ENCODE data around the gene TARP.

TARP gene

DNA sequence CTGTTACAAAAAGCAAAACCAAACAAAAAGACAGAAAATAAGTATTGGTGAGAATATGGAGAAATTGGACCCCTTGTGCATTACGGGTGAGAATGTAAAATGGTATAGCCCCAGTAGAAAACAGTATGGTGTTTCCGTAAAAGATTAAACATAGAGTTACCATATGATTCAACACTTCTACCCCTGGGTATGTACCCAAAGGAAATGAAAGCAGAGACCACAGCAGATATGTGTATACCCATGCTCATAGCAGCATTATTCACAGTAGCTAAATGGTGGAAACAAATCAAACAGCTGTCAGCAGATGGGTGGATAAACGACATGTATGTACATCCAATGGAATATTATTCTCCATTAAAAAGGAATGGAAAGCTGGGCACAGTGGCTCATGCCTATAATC lies 53.0 kb downstream of the TARP start:
- H3K4me1 ChIP-seq (ENCODE audit: control insufficient read depth in 2 of 2, insufficient read depth in 1 of 2, low read depth in 1 of 2, low read length in 2 of 2) = no peaks in the 10 kb centered on the region
- no peak overlapping the region for H3K27ac ChIP-seq (replicated peaks; ENCODE audit: low read length)
- H3K79me1 ChIP-seq (ENCODE audit: low read depth, low read length) = no peaks in the 10 kb centered on the region
- no CpG with 5 or more reads among the region's 3 CpGs for WGBS, 2 donors (ENCODE audit: extremely low coverage in 2 of 2, insufficient read length in 2 of 2, insufficient replicate concordance in 1 of 2)
- no peak overlapping the region for H3K14ac ChIP-seq (ENCODE audit: low read length)
- no peaks in the 10 kb centered on the region for H3K9me3 ChIP-seq (replicated peaks in 1 of 2; ENCODE audit: control insufficient read depth in 2 of 2, insufficient read depth in 1 of 2, low read depth in 1 of 2, low read length in 2 of 2)
- no peak overlapping the region for H2BK5ac ChIP-seq (ENCODE audit: low read length)
- H3K27me3 ChIP-seq (ENCODE audit: control insufficient read depth in 3 of 3, insufficient read depth in 3 of 3, low read depth in 1 of 3, low read length in 3 of 3) = no peaks in the 10 kb centered on the region
- no peak overlapping the region for H4K8ac ChIP-seq (ENCODE audit: low read depth, low read length)
- no peak overlapping the region for H3K18ac ChIP-seq (ENCODE audit: low read length)
- H4K91ac ChIP-seq (ENCODE audit: low read depth, low read length, poor library complexity) = no peak overlapping the region
- no peak overlapping the region for H3K4me2 ChIP-seq (ENCODE audit: insufficient read depth, low read length, poor library complexity, severe bottlenecking)
- H2BK12ac ChIP-seq (ENCODE audit: low read length) = no peak overlapping the region
- no peak overlapping the region for H3K4me3 ChIP-seq (ENCODE audit: low read length in 2 of 2)
- H3K36me3 ChIP-seq (replicated peaks in 1 of 2; ENCODE audit: control insufficient read depth in 2 of 2, insufficient read depth in 2 of 2, low read length in 2 of 2) = peaks cover 25 to 100% of the 10 kb centered on the region in 2 donors
- no peak overlapping the region for H2BK120ac ChIP-seq (ENCODE audit: low read depth, low read length)
- no peak overlapping the region for H3K9ac ChIP-seq (ENCODE audit: low read depth, low read length, poor library complexity)
- no peak overlapping the region for H2AK5ac ChIP-seq (ENCODE audit: low read depth, low read length)
- no peak overlapping the region for H3K23ac ChIP-seq (ENCODE audit: low read depth, low read length, poor library complexity)
- H3K4ac ChIP-seq (ENCODE audit: low read length) = no peak overlapping the region
- no peak overlapping the region for H2BK15ac ChIP-seq (ENCODE audit: low read length)
- no peak overlapping the region for H2AFZ ChIP-seq (ENCODE audit: low read length)
- DNase-seq (ENCODE audit: low spot score) = no peak

DNA sequence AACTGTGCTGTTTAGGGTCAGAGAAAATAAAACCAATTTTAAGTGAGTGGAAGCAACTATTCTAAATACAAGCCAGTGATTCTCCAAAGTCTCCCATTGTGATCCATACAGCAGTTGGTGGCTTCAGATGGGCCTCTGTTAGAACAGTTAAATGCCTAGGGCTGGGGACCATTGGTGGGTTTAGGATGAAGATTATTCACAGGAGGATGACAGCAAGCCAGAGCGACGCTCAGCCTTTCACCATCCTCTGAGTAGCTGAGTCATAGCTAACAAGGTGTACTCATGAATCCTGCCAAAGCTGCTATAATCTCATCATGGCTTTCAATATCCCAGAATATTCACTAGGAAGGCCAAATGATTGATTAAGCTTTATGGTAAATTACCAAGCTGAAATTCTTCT lies 55.8 kb downstream of the TARP start:
- no peak for DNase-seq (ENCODE audit: low spot score)
- Histone ChIP-seq H3K4me1 (ENCODE audit: control insufficient read depth in 2 of 2, insufficient read depth in 1 of 2, low read depth in 1 of 2, low read length in 2 of 2) (no peaks in the 10 kb centered on the region), H3K27ac (replicated peaks; ENCODE audit: low read length) (no peak overlapping the region), H3K14ac (ENCODE audit: low read length) (no peak overlapping the region), H2BK120ac (ENCODE audit: low read depth, low read length) (no peak overlapping the region), H3K9me3 (replicated peaks in 1 of 2; ENCODE audit: control insufficient read depth in 2 of 2, insufficient read depth in 1 of 2, low read depth in 1 of 2, low read length in 2 of 2) (no peaks in the 10 kb centered on the region), H3K27me3 (ENCODE audit: control insufficient read depth in 3 of 3, insufficient read depth in 3 of 3, low read depth in 1 of 3, low read length in 3 of 3) (no peaks in the 10 kb centered on the region), H4K91ac (ENCODE audit: low read depth, low read length, poor library complexity) (no peak overlapping the region), H3K4me3 (ENCODE audit: low read length in 2 of 2) (no peak overlapping the region), H3K4ac (ENCODE audit: low read length) (no peak overlapping the region), H2BK15ac (ENCODE audit: low read length) (no peak overlapping the region), H3K9ac (ENCODE audit: low read depth, low read length, poor library complexity) (no peak overlapping the region), H3K79me1 (ENCODE audit: low read depth, low read length) (no peaks in the 10 kb centered on the region), H2AK5ac (ENCODE audit: low read depth, low read length) (no peak overlapping the region), H4K8ac (ENCODE audit: low read depth, low read length) (no peak overlapping the region), H3K4me2 (ENCODE audit: insufficient read depth, low read length, poor library complexity, severe bottlenecking) (no peak overlapping the region), H3K36me3 (replicated peaks in 1 of 2; ENCODE audit: control insufficient read depth in 2 of 2, insufficient read depth in 2 of 2, low read length in 2 of 2) (peaks cover 23 to 100% of the 10 kb centered on the region in 2 donors), H2BK12ac (ENCODE audit: low read length) (no peak overlapping the region), H2AFZ (ENCODE audit: low read length) (no peak overlapping the region), H2BK5ac (ENCODE audit: low read length) (no peak overlapping the region), H3K23ac (ENCODE audit: low read depth, low read length, poor library complexity) (no peak overlapping the region), H3K18ac (ENCODE audit: low read length) (no peak overlapping the region)
- WGBS, 2 donors (ENCODE audit: extremely low coverage in 2 of 2, insufficient read length in 2 of 2, insufficient replicate concordance in 1 of 2) = no CpG with 5 or more reads among the region's 2 CpGs

DNA sequence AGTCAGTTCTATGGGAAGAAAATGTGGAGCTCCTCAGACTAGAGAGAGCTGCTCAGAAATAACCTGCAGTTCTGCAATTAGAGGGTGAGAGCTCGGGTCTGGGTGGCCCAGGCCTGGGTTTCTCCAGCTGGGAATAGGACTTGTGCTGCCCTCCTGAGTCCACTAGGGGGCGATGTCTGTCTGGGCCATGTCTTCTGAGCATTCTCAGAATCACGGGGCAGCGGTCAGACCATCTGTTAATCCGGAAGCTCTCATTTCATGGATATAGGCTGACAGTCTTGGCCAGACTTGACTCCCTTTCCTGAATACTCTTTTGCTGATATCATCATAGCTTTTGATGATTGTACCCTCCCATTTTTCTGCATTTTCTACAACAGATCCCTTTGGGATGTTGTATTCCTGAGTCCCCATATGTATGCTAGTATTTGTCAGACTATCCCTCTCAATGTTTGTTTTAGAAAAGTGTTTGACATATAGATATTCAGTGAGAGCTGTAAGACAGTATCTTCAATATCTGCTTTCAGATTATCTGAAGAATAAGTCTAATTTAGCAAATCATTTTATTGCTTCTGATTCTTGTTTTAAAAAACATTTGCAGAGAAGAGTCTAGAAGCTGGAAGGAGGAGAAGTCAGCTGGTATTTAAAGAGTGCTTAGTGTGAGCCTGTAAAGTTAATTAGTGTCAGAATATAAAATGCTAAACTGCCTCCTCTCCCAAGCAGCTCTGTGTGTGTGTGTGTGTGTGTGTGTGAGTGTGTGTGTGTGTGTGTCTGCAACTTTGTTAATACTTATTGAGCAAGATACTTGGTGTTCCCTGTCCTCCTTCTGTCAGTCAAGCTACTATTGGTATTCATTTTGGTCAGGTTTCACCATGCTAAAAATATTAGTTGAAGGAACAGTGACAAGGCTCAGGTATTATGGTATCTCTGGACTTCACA lies 57.4 kb downstream of the TARP start:
- H2BK5ac ChIP-seq (ENCODE audit: low read length) = no peak overlapping the region
- H2AFZ ChIP-seq (ENCODE audit: low read length) = no peak overlapping the region
- H3K79me1 ChIP-seq (ENCODE audit: low read depth, low read length) = no peaks in the 10 kb centered on the region
- no peak overlapping the region for H2AK5ac ChIP-seq (ENCODE audit: low read depth, low read length)
- no peak overlapping the region for H3K4me2 ChIP-seq (ENCODE audit: insufficient read depth, low read length, poor library complexity, severe bottlenecking)
- H2BK15ac ChIP-seq (ENCODE audit: low read length) = no peak overlapping the region
- no peak overlapping the region for H3K27ac ChIP-seq (replicated peaks; ENCODE audit: low read length)
- H3K9ac ChIP-seq (ENCODE audit: low read depth, low read length, poor library complexity) = no peak overlapping the region
- no peaks in the 10 kb centered on the region for H3K9me3 ChIP-seq (replicated peaks in 1 of 2; ENCODE audit: control insufficient read depth in 2 of 2, insufficient read depth in 1 of 2, low read depth in 1 of 2, low read length in 2 of 2)
- H3K18ac ChIP-seq (ENCODE audit: low read length) = no peak overlapping the region
- no peak overlapping the region for H2BK12ac ChIP-seq (ENCODE audit: low read length)
- peak; percentile 71 for DNase-seq (ENCODE audit: low spot score)
- peaks cover 25 to 96% of the 10 kb centered on the region in 2 donors for H3K36me3 ChIP-seq (replicated peaks in 1 of 2; ENCODE audit: control insufficient read depth in 2 of 2, insufficient read depth in 2 of 2, low read length in 2 of 2)
- WGBS, 2 donors (ENCODE audit: extremely low coverage in 2 of 2, insufficient read length in 2 of 2, insufficient replicate concordance in 1 of 2) = no CpG with 5 or more reads among the region's 5 CpGs
- H3K27me3 ChIP-seq (ENCODE audit: control insufficient read depth in 3 of 3, insufficient read depth in 3 of 3, low read depth in 1 of 3, low read length in 3 of 3) = no peaks in the 10 kb centered on the region
- H3K14ac ChIP-seq (ENCODE audit: low read length) = no peak overlapping the region
- no peak overlapping the region for H3K4me3 ChIP-seq (ENCODE audit: low read length in 2 of 2)
- no peak overlapping the region for H3K23ac ChIP-seq (ENCODE audit: low read depth, low read length, poor library complexity)
- no peak overlapping the region for H4K91ac ChIP-seq (ENCODE audit: low read depth, low read length, poor library complexity)
- H4K8ac ChIP-seq (ENCODE audit: low read depth, low read length) = no peak overlapping the region
- H2BK120ac ChIP-seq (ENCODE audit: low read depth, low read length) = no peak overlapping the region
- H3K4ac ChIP-seq (ENCODE audit: low read length) = no peak overlapping the region
- H3K4me1 ChIP-seq (ENCODE audit: control insufficient read depth in 2 of 2, insufficient read depth in 1 of 2, low read depth in 1 of 2, low read length in 2 of 2) = peaks cover 0 to 4% of the 10 kb centered on the region in 2 donors

DNA sequence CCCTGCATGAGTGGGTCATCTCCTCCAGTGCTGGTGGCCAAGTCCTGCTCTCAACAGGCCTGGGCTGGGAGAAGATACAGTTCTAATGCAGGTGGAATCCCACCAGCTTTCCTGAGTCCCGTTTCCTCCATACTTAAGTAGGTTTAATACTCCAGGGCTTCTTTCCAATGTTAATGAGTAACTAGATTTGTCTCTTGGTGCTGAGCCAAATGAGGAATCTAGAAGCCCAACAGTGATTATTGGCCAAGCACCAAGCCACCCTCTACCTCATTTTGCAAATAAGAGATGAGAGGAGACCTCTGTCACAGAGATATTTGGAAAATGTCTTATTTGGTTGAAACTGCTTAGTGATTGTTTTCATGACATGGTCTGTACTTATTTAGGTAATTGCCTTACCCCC lies 58.3 kb downstream of the TARP start:
- Histone ChIP-seq H2BK12ac (ENCODE audit: low read length) (no peak overlapping the region), H3K4me2 (ENCODE audit: insufficient read depth, low read length, poor library complexity, severe bottlenecking) (no peak overlapping the region), H3K23ac (ENCODE audit: low read depth, low read length, poor library complexity) (no peak overlapping the region), H3K9me3 (replicated peaks in 1 of 2; ENCODE audit: control insufficient read depth in 2 of 2, insufficient read depth in 1 of 2, low read depth in 1 of 2, low read length in 2 of 2) (no peaks in the 10 kb centered on the region), H3K27me3 (ENCODE audit: control insufficient read depth in 3 of 3, insufficient read depth in 3 of 3, low read depth in 1 of 3, low read length in 3 of 3) (no peaks in the 10 kb centered on the region), H3K4me1 (ENCODE audit: control insufficient read depth in 2 of 2, insufficient read depth in 1 of 2, low read depth in 1 of 2, low read length in 2 of 2) (peaks cover 0 to 4% of the 10 kb centered on the region in 2 donors), H2BK120ac (ENCODE audit: low read depth, low read length) (no peak overlapping the region), H4K91ac (ENCODE audit: low read depth, low read length, poor library complexity) (no peak overlapping the region), H4K8ac (ENCODE audit: low read depth, low read length) (no peak overlapping the region), H3K27ac (replicated peaks; ENCODE audit: low read length) (no peak overlapping the region), H3K18ac (ENCODE audit: low read length) (no peak overlapping the region), H3K9ac (ENCODE audit: low read depth, low read length, poor library complexity) (no peak overlapping the region), H3K4me3 (ENCODE audit: low read length in 2 of 2) (no peak overlapping the region), H3K4ac (ENCODE audit: low read length) (no peak overlapping the region), H2AK5ac (ENCODE audit: low read depth, low read length) (no peak overlapping the region), H2BK15ac (ENCODE audit: low read length) (no peak overlapping the region), H3K36me3 (replicated peaks in 1 of 2; ENCODE audit: control insufficient read depth in 2 of 2, insufficient read depth in 2 of 2, low read length in 2 of 2) (peaks cover 24 to 96% of the 10 kb centered on the region in 2 donors), H2BK5ac (ENCODE audit: low read length) (no peak overlapping the region), H3K14ac (ENCODE audit: low read length) (no peak overlapping the region), H3K79me1 (ENCODE audit: low read depth, low read length) (no peaks in the 10 kb centered on the region), H2AFZ (ENCODE audit: low read length) (no peak overlapping the region)
- no CpG with 5 or more reads among the region's 1 CpG for WGBS, 2 donors (ENCODE audit: extremely low coverage in 2 of 2, insufficient read length in 2 of 2, insufficient replicate concordance in 1 of 2)
- DNase-seq (ENCODE audit: low spot score) = no peak
